NCI-H774 (cell line): ENCODE data around the gene CFDP1.
"Not testable (repeated sequence)": the region's sequence is repeated elsewhere in the genome, so short reads cannot be mapped to it uniquely, and the experiment has no call there.

ENCODE experiments used
- DNase-seq: peaks from one replicate; lab custom pipeline; 2025; lab: John Stamatoyannopoulos, UW

The CFDP1 gene

DNA sequence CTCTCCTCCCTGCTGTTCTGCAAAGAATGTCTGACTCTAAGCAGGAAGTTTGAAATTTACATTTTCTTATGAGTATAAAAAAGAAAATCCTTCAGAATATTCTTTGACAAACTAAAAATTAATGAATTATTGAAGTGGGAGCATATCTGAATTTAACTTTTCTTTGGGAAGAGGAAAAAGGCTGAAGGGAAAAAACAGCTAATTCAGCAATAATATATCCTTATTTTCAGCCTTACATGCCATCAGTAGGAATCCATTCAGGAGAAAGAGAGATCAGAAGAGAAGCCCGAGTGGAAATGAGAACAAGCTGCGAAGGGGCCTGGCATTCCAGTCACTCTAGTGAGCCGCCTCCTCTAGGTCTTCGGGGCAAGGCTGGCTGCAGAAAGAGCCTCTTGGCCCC lies 140.1 kb downstream of the CFDP1 start:
- no peak for DNase-seq

DNA sequence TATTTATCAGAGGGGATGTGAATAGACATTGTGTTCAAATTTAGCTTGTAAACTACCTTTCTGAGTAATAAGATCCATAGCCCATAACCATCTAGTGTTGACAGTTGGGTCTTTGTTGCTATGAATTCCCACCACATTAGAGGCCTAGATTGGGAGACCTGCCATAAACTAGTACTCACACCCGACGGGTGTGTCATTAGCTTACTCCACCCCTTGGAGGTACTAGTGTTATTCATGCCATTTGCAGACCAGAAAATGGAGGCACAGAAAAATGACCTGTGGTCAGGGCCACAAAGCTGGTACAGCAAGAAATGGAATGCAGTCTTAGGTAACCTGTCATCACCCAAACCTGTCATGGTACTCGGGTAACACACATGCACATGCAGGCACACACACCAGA lies 140.6 kb downstream of the CFDP1 start:
- no peak for DNase-seq

DNA sequence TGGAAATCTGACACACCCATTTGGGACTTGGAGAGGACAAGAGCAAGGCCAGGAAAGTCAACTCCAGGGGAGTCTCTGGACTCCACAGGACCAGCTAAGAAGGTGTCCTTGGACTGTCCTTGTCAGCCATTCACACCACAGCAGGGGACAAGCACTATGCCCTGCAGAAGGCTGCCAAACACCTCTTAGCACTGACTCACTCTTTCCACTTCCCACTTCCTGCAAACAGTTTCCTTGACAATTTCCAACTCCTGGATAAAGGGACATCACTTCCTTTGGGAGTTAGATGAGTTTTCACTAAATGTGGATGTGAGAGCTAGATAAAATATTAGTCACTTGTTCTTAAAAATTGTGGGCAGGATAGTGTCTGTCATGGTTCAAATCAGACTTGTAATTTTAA lies 144.1 kb downstream of the CFDP1 start:
- no peak for DNase-seq

DNA sequence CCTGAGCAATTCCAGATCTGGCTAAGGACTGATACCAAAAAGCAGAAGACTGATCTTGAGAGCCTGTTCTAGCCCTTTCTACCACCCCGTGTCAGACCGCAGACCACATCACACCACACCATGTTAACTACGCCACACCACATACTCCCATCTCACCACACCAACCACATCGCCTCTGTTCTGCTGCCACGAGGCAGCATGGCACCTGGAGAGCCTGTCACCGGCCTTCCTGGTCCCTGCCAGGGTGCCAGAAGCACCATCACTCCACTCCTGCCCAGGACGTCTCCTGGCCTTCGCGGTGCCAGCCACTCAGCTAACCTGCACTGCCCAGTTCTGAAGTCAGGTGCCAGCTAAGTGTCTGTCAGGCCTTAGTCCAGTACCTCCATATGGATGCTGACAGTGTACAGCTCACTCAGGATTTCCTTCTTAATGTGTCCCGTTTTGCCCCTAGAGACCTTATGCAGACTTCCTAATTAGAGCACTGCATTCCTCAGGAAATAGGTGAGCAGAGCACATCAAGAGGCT lies 144.6 kb downstream of the CFDP1 start:
- no peak for DNase-seq

DNA sequence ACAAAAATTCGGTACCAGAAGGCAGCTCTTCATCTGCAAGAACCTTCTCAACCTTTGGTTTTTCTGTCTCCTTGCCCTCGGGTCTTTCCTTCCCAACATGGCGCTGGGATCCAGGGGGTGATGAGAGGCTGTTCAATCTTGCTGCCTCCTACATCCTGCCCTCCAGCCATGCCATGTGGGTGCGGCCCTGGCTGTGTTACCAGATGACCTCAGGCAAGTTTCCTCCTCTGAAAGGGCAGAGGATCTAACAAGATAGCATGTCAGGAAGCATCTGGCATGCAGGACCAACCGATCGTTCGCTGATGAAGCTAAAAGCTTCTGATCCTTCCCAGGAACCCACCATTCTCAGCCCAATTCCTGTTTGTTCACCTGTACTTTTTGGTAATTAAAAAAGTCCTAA lies 145.1 kb downstream of the CFDP1 start:
- DNase-seq, result no peak

DNA sequence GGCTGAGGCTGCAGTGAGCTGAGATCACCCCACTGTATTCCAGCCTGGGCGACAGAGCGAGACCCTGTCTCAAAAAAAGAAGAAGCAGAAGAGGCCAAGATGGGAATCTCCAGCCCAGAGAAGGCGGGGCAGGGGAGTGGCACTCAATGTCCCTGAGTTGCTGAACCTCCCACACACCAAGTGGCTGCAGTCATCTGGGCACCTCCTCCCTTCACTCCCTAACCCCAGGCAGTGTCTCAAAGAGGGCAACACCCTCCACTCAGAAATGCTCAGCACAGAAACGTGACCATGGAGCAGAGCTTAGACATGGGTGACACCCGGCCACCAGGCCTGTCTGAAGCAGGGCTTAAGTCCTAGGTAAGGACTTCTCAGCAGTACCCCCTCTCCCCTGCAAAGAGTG lies 145.6 kb downstream of the CFDP1 start:
- DNase-seq, result no peak

DNA sequence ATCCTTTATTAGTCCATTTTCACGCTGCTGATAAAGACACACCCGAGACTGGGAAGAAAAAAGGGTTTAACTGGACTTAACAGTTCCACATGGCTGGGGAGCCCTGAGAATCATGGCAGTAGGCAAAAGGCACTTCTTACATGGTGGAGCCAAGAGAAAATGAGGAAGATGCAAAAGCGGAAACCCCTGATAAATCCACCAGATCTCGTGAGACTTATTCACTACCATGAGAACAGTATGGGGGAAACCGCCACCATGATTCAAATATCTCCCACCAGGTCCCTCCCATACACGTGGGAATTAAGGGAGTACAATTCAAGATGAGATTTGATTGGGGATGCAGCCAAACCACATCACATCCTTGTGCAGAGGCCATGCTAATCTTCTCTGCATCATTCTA lies 146.9 kb downstream of the CFDP1 start:
- no peak for DNase-seq

DNA sequence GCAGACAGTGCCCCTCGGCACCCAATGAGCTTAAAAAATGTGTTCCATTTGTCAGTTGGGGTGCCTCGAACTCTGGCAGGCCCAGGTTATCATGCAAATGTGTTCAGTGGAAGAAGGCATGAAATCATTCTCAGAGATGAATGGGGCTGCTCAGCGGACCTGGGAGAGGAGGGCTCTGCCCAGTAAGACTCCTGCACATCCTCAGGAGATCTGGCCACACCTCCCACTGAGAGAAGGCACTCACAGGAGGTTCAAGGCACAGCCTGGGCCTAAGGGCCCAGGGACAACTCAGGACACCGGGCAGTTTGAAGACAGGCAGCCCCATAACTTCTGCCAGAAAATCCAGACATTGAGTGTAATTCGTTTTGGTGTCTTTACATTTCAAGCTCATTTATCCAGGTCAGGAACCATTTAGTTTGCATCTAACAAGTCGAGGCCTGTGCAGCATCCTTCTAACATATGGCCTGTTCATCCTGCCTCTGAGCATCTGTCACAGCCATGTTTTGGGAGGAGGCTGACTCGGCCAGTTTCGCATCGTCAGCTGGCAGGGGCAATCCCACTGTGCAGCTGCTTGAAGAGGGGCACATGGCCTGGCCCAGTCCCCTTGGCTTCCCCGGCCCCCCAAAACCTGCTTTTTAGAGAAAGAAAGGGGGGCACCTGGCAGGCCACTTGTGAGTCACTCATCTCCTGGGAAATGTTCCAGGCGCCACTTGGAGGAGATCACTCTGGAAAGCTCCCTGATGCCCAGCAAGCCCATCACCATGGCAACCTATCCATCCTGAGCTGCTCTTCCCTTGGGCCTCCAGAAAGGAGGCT lies 150.6 kb downstream of the CFDP1 start:
- no peak for DNase-seq

DNA sequence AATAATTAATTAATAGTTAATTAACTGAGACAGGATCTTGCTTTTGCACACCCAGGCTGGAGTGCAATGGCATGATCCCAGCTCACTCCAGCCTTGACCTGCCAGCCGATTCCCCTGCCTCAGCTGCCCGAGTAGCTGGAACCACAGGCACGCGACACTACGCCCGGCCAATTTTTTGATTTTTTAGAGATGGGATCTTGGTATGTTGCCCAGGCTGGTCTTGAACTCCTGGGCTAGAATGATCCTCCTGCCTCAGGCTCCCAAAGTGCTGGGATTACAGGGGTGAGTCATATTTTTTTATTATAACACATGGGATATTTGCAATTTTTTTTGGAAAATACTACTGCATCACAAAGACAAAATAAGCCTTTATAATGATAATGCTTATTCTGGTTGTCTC lies 151.5 kb downstream of the CFDP1 start:
- no peak for DNase-seq

DNA sequence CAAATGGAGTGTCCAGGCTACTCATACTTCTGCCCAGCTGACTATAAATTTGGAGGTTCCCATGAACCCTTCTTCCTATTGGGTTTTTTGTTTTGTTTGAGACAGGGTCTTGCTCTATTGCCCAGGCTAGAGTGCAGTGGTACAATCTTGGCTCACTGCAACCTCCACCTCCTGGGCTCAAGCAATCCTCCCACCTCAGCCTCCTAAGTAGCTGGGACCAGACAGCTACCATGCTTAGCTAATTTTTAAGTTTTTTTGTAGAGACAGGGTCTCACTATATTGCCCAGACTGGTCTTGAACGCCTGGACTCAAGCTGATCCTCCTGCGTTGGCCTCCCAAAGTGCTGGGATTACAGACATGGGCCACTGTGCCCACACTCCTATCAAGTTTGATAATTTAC lies 152.3 kb downstream of the CFDP1 start:
- DNase-seq, result not testable (repeated sequence)

DNA sequence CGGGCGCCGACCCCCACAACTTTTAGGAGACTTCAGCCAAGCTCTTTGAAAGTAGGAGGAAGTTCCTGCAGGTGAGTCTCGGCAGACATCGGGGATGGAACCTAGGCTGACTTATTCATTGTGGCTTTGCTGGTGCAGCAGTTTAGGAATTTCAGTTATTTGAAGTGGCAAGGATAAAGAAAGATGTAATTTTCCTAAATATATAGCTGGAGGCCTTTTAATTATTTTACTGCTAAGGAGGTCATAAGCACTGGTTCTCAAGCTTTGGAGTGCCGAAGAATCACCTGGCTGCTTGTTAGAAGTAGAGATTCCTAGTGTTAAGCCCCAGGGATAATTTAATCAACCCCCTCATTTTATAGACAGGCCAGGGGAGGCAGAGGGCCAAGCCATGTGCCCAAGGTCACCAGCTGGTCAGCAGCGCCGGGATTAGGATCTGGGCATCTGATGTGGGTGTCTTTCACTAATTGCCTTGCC lies 152.9 kb downstream of the CFDP1 start:
- no peak for DNase-seq

DNA sequence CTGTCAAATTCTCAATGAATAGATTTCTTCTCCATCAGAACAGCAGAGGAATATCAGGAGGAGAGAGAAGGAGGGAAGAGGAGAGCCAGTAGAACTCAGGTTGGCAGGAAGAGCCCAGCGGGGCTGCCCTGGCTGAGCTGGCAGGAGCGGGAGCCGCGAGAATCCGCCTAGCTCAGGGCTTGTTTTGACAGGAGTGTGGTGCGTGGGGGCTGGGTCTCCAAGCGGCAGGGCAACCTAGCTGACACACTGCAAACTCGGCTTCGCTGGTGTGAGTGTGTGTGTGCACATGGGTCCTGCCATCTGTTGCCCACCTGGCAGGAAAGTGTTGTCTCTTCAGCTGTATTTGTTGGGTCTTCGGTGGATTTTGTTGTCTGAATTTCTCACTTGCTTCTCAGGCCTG lies 154.0 kb downstream of the CFDP1 start:
- no peak for DNase-seq

DNA sequence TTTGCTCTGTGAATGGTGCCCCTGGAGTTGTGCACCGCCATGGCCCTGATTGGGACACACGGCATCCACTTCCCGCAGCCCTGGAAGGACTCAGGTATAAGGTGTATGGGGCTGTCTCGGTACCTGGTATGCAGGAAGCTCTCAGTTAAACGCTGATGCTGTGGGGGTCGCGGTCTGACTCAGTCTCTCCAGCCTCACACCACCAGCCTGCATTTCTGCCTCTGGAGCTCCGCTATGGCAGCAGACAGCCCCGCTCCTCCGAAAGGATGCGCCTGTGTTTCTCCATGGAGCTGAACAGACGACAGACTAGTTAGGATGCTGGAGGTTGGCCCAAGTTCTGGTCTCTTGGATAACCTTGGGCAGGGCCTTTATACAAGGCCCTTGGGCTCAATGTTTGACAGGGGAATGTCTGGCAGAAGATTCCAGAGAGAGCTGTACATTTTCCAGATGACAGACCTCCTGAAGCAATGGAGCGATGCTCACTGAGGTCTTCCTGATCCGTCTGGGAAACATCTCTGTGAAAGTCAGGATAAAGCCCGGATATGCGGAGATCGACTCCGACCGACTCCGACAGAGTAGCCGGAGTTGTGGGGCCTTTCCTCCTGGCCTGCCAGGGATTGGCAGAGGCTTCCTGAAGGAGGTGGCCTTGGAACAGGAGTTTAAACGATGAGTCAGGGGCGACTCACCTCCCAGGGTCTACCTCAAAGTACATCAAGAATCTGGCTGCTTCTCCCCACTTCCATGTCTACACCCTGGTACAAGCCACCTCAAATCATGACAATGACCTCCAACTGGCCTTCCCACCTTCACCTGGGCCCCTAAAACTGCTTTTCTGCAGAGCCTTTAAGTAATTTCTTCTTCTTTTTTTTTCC lies 160.0 kb downstream of the CFDP1 start:
- no peak for DNase-seq

DNA sequence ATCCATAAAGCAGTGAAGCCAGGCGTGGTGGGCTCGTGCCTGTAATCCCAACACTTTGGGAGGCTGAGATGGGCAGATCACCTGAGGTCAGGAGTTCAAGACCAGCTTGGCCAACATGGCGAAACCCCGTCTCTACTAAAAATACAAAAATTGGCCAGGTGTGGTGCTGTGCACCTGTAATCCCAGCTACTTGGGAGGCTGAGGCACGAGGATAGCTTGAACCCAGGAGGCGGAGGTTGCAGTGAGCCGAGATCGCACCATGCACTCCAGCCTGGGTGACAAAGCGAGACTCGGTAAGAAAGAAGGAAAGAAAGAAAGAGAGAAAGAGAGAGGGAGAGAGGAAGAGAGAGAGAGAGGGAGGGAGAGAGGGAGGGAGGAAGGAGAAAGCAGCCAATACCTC lies 160.7 kb downstream of the CFDP1 start:
- DNase-seq, result not testable (repeated sequence)

DNA sequence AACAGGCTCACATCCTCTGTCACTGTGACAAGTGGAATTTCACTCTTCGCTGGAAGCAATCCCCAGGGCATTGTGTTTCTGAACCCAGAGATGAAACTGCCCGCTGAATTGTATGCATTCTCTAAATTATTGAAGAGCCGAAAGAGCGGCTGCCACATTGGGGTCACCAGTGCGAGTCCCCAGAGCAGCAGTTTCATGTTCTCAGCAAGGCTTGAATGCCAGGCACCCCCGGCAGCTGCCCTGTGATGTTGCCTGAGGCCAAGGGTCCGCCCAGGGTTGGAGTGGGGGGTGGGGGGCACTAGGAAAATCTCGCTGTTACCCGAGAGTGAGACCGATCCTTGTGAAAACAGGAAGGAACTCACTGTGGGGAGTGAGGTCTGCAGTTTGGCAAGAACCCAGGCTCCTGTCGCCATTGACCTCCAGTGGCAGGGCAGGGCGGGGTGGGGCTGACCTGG lies 161.2 kb downstream of the CFDP1 start:
- DNase-seq, result no peak

DNA sequence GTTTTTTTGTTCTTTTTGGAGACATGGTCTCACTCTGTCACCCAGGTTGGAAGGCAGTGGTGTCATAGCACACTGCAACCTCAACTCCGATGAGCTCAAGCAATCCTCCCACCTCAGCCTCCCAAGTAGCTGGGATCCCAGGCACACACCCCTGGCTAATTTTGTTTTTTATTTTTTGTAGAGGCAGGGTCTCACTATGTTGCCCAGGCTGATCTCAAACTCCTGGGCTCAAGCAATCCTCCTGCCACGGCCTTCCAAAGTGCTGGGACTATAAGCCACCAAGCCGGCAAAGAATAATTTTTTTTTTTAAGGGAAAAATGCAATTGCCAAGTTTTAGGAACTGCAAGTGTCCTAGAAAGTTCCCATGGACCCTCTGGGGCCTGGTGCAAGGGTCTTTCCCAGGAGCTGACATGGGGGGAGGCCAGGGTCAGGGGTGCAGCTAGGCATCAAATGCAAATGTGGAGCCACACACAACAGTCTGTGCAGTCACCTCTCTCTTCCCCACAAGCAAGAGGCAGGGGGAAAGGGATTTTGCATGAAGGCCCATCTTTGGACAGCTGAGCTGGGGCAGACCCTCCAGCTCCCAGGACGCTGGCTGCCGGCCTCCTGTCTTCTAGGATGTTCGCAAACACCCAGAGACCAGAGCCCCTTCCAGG lies 161.7 kb downstream of the CFDP1 start:
- DNase-seq, result no peak

DNA sequence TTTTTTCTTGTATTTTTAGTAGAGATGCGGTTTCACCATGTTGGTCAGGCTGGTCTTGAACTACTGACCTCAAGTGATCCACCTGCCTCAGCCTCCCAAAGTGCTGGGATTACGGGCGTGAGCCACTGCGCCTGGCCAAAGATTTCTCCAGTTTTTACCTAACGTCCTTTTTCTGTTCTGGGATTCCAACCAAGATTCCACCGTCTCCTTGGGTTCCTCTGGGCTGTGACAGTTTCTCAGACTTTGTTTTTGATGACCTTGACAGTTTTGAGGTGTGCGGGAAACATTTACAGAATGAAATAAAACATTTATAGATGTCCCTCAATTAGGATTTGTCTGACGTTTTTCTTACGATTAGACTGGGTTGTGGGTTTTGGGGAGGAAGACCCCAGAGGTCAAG lies 163.9 kb downstream of the CFDP1 start:
- not testable (repeated sequence) for DNase-seq

DNA sequence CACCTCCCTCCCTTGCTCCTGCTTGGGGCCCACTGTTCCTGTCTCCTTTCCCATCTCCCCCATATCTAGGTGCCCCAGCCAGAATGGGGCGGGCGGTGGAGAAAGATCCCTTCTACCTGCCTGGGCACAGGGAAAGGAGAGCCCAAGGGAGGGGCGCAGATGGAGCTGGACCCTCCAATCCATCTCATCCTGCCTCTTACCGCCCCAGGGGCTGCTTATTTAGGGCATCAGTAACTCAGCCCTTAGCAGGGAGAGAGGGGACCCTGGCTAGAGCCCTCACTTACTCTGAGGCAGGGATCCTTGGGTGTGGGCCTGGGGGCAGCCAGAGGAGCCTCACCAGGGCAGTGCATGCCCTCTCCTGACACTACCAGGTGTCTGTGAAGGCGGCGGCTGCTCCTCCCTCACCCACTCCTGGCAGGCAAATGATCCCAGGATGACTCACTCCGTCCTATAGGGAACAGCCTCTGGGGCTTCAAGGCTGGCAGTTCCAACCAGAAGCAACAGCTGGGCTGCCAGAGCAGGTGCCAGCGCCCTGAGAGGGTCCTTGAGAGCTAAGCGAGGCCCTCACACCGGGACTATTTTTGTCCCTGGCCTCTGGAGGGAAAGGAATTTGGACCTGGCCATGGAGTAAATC lies 165.6 kb downstream of the CFDP1 start:
- peak; percentile 29 for DNase-seq

DNA sequence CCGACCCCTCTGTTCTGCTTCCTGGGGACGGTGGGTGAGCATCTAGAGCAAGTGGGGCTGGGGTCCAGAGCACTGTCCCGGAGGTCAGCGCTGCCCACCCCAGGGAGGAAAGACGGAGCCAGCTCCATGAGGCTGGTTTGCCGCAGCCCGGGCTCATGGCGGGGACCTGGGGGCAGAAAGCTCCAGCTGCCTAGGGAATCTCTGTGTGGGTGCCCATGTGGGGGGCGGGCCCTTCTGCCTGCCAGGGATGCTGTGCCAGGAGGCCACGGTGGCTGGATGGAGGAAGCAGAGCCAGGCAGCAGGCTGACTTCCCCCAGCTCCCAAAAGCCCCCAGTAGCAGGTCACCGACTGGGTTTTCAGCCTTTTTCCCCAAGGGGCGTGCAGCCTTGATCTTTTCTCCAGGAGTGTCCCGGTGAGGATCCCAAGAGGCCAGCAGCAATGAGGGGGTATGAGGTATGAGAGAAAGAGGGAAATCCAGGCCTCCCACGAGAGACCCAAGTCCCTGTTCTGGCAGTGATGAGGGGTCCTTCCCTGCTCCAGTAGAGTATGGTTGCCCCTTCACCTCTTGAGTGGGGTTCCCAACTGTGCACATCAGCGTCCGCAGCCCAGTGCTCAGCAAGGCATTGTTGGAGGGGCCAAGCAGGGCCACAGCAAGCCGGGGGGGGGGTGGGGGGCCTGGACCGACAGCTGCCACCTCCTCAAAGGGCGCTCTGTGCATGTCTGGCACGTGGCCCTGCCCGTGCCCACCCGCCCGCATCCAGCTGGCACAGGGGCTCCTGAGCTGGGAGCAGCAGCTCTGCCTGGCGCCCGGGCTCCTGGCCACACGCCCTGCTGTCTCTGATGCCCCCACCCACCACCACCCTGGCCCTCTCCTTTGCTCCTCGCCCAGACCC lies 166.3 kb downstream of the CFDP1 start:
- no peak for DNase-seq

DNA sequence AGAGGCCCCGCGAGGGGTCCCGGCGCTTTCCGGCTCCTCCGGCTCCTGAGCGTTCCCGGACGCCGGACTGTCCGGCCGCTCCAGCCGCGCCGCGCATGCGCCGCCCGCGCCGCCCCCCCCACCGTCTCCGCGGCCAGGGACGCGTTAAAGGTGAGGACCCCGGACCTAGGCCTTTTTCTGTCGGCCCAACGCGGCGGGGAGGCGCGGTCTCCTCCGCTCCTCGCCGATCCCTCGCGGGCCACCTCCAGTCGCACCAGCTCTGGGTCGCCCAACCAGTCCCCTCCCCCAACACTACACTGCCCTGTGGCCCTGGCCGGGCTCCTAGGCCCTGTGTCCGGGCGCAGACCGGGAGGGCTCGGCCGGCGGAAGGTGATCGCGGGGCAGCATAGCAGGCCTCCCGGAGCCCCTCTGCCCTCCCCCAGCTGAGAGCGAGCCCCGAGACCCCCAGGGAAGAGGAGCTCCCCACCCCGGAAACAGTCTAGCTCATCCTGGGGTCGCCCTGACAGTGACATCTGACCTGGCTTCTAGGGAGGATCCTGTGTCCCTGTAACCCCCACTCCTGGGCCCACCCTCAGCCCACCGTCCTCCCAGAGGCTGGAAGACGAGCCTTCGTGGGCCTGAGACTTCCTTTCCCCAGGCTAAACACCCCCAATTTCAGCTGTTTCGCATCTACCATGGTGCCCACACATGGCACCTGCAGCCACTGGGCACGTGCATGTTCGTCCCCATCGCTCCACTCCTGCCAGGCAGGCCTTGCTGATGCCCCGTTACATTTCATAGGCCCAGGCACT lies 167.2 kb downstream of the CFDP1 start:
- peak; percentile 32 for DNase-seq
